Cardiac fibroblast (primary cell): ENCODE data around the gene SEMA4G.
A peak's percentile ranks its signal among the peaks of the same experiment; 100 is the strongest.

Experiments
- DNase-seq, 2 donors: peaks; one replicate each; pipeline versions ENCODE4 v3.0.0 to v3.0.0-alpha.2; 2010; ENCODE audit warnings: low read depth in 2 of 2
- H3K4me3 ChIP-seq, 2 donors: replicated peaks in 1 of 2; 1 replicate in 1 of 2; 2 replicates in 1 of 2; pipeline ENCODE4 v1.5.1; 2011; ENCODE audit warnings: low read depth in 2 of 2, low read length in 2 of 2, mild to moderate bottlenecking in 2 of 2, moderate library complexity in 1 of 2
- TF ChIP-seq, protein P1 (sequence below): IDR thresholded peaks from one replicate; pipeline ENCODE4 v1.5.1; 2011; ENCODE audit warnings: low read depth, mild to moderate bottlenecking, low read length, inconsistent platforms

SEMA4G gene

DNA sequence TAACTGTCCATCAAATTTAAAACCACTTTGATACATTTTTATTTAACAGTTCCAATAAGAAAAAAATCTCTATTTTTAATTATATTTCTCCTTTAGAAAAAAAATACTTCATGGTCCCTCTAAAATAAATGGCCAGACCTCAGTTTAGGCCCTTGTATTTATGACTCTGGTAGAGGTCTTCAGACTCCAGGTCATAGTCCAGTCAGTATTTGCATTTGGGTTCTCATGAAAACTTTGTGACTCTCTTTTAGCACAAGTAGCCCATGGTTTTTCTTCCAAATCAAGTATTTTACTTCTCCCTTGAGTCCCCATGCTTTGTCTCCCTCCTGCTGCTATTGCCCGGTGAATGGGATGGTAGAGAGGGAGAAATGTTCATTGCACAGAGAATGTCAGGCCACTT, 5.5 kb upstream of the SEMA4G start:
- H3K4me3 ChIP-seq = no peak overlapping the region

GRCh38 chr10:100965820-100966219, 3.5 kb upstream of the SEMA4G start:
- no peak for DNase-seq
- TF ChIP-seq, protein P1, sequence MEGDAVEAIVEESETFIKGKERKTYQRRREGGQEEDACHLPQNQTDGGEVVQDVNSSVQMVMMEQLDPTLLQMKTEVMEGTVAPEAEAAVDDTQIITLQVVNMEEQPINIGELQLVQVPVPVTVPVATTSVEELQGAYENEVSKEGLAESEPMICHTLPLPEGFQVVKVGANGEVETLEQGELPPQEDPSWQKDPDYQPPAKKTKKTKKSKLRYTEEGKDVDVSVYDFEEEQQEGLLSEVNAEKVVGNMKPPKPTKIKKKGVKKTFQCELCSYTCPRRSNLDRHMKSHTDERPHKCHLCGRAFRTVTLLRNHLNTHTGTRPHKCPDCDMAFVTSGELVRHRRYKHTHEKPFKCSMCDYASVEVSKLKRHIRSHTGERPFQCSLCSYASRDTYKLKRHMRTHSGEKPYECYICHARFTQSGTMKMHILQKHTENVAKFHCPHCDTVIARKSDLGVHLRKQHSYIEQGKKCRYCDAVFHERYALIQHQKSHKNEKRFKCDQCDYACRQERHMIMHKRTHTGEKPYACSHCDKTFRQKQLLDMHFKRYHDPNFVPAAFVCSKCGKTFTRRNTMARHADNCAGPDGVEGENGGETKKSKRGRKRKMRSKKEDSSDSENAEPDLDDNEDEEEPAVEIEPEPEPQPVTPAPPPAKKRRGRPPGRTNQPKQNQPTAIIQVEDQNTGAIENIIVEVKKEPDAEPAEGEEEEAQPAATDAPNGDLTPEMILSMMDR = no peak
- H3K4me3 ChIP-seq = no peak overlapping the region

More for the DNA sequence above, 5.5 kb upstream of the SEMA4G start:
- no peak for DNase-seq
- TF ChIP-seq, protein P1 = no peak

DNA sequence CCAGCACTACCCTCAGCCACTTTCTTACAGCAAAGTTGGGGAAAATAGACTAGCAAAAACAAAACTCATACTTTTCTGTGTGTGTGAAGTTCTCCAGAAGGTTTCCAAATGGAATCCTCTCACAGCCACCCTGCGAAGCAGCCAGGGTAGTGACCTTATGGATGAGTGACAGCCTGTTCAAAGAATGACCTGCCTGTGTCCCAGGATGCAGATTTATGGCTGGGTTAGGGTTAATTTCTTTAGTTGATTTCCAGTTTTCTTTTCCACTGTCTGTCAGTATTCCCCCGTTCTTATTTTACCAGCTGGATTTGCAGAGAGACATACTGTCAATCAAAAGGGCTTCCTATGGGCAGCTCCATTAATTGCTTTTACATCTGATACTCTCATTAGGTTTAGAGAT, 2.4 kb upstream of the SEMA4G start:
- no peak overlapping the region for H3K4me3 ChIP-seq
- DNase-seq = no peak
- TF ChIP-seq, protein P1 = no peak

- DNase-seq = no peak
- TF ChIP-seq, protein P1 = no peak
- H3K4me3 ChIP-seq = no peak overlapping the region
Measured at GRCh38 chr10:100967332-100967731, 2.0 kb upstream of the SEMA4G start.

GRCh38 chr10:100968062-100968736, 1.1 kb upstream of the SEMA4G start:
- DNase-seq = no peak
- TF ChIP-seq, protein P1 = no peak
- H3K4me3 ChIP-seq = no peak overlapping the region

- DNase-seq = no peak
- H3K4me3 ChIP-seq = peak overlapping the region; percentile 58 to 62
- TF ChIP-seq, protein P1 = no peak
Measured at GRCh38 chr10:100968863-100969186, 479 bp upstream of the SEMA4G start.
